Activated CD4-positive, alpha-beta T cell treated with anti-CD3 and anti-CD28 coated beads for 1 hour (primary cell): Measurements from ENCODE around the gene MYL3.

Experiments
- DNase-seq: peaks from one replicate; pipeline ENCODE4 v3.0.0-alpha.2; 2020

MYL3 gene

DNA sequence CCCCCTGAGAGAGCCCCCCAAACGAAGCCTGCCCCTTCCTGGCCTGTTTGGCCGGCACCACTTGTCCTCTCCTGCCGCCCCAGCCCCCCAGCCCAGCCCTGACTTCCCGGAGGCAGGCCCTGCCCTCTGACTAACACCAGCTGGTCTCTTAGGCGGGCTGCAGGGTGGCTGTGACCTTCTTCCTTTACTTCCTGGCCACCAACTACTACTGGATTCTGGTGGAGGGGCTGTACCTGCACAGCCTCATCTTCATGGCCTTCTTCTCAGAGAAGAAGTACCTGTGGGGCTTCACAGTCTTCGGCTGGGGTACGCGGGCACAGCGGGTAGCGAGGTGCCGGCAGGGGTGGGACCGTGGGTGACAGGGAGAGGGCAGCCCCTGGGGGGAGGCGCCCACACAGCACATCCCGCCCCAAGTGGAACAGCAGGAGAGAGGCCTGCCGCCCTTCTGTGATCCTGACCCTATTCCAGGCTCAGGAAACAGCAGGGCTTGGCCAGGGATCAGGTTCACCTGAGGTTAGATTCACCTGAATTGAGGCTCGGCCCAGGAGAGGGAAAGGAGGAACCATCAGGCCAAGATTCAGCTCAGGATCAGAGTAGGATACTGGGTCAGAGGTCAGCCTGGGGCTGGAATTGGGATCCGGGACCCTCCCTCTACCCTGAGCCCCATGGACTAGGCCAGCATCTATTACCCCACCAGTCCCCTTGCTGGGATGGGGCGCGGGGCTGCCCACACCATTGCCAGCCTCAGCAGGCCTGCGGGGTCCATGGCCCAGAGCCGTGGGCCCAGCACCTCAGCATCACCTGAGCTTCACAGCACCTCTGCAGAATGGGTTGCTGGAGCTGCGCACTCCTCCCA, 36.1 kb upstream of the MYL3 start:
- DNase-seq, result no peak

- DNase-seq, result no peak
These were observed 35.3 kb upstream of the MYL3 start for GRCh38 chr3:46898321-46899150.

DNA sequence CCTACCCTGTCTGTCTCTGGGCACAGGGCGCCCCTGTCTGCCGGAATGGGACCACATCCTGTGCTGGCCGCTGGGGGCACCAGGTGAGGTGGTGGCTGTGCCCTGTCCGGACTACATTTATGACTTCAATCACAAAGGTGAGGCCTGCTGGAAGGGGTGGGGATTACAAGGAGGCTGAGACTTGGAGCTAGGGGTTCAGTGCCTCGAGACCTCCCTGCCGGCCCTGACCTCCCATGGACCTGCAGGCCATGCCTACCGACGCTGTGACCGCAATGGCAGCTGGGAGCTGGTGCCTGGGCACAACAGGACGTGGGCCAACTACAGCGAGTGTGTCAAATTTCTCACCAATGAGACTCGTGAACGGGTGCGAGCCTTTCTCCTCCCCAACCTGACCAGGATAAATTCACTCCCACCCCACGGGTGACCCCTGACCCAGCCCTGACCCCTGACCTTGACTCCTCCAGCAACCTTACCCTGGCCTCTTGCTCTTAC, 34.6 kb upstream of the MYL3 start:
- DNase-seq, result no peak

DNA sequence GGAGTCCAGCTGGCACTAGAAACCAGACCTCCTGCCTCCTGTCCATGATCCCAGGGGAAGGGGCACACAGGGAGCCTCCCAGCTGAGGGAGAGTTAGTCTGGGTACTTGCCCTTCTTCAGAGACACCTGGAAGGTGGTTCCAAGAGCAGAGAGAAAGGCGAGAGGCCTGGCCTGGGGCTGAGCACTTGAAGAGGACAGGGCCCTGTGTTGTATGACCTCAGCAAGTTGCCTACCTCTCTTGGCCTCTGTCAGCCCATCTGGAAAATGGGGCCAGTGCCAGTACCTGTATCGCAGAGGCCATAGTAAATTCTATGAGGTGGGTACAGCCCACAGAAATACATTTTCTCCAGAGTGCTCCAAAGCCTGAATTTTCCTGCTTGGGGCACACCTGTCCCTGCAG, 33.8 kb upstream of the MYL3 start:
- DNase-seq, result no peak

- DNase-seq, result no peak
These were observed 33.1 kb upstream of the MYL3 start for GRCh38 chr3:46896386-46896785.

DNA sequence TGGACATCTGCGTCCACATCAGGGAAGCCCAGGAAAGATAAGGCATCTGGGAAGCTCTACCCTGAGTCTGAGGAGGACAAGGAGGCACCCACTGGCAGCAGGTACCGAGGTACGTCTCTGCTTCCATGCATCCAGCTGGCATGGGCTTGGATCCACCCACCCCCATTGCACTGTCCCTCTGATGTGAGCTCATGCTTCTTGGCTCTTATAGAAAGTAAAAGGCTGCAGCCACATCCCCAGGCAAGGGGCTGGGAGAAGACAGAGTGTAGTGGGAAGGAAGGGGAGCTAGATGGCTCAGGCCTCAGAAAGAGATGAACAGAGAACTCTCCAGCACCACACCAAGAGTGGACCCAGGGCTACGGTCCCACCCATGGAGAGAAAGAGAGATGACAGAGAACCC, 32.5 kb upstream of the MYL3 start:
- DNase-seq, result no peak

GRCh38 chr3:46895204-46895660, 32.0 kb upstream of the MYL3 start:
- DNase-seq, result peak; percentile 67

- DNase-seq, result no peak
These were observed 31.0 kb upstream of the MYL3 start for GRCh38 chr3:46894256-46894655.

- DNase-seq, result no peak
These were observed 30.5 kb upstream of the MYL3 start for GRCh38 chr3:46893763-46894162.

GRCh38 chr3:46893146-46893748, 30.0 kb upstream of the MYL3 start:
- DNase-seq, result no peak

- DNase-seq, result no peak
These were observed 29.3 kb upstream of the MYL3 start for GRCh38 chr3:46892285-46893145.

GRCh38 chr3:46891132-46891531, 27.9 kb upstream of the MYL3 start:
- DNase-seq, result no peak

DNA sequence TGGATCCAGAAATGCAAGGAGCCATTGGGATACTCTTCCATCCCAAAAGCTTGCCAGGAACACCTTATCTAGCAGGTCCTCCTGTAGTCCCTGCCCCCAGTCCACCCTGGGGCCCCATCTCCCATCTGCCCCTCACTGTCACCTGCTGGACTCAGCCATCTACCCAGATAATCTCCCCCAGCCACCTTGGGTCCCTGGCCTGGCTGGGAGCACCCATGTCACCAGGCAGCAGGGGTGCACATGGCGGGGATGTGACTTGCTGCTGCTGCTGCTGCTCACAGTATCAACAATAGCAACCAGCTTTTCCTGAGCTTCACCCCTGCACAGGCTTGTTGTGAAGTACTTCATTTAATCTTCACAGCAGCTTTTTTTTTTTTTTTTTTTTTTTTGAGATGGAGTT, 26.9 kb upstream of the MYL3 start:
- no peak for DNase-seq

- DNase-seq, result no peak
These were observed 26.3 kb upstream of the MYL3 start for GRCh38 chr3:46889381-46890110.

GRCh38 chr3:46888705-46889104, 25.5 kb upstream of the MYL3 start:
- DNase-seq, result no peak

DNA sequence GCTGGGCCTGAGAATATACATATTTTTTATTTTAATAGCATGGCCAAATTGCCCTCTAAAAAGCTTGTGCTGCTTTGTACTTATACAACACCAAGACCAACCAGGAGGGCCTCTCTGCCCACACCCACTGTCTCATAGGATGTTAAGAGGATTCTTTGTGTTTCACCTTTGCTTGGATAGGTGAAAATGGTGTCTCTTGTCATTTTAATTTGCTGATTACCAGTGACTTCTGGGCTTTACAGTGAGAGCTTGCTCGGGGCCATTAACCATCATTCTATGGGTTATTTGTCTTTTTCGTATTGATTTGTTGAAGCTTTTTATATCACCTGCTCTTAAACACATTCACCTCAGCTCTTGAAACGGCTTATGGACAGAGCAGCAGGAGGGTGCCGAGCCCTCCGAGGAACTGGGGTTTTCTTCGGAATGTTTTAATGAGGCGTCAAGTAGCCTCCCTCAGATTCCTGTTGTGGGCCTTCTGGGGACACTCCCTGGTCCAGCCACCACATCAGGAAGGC, 24.8 kb upstream of the MYL3 start:
- DNase-seq, result no peak

DNA sequence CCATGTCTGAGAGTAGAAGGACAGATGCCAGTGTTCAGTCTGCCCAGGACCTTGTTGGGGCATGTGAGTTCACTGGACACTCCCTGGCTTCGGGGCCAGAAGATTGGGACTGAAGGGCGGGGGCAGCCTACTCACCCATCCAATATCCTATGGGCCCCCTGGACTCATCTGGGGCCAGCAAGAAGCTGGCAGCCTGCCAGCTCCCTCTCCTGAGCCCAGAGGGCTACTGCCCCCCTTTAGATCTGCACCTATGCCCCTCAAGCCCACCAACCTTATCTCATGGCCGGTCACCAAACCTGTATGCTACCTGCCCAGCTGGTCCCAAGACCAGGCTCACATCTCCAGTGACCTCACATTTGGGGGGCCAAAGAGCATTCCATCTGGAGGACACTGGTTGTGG, 22.4 kb upstream of the MYL3 start:
- no peak for DNase-seq

DNA sequence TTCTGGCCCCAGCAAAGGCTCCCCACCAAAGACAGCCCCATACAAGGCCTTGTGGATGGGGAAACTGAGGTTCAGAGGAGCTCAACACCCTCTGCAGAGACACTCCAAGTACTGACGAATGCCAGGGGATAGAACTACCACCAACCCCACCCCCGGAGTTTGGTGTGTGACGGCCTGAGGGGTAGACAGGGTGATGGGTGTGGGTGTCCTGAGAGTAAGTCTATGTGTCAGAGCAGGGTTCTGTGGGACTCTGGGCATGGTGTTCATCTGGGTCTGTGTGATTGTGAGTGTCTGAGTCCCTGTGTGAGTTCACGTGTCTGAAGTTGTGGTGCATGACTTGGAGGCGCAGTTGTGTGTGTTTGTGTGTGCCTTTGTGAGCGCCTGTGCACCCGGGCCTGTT, 21.7 kb upstream of the MYL3 start:
- no peak for DNase-seq

GRCh38 chr3:46884427-46884826, 21.2 kb upstream of the MYL3 start:
- no peak for DNase-seq

DNA sequence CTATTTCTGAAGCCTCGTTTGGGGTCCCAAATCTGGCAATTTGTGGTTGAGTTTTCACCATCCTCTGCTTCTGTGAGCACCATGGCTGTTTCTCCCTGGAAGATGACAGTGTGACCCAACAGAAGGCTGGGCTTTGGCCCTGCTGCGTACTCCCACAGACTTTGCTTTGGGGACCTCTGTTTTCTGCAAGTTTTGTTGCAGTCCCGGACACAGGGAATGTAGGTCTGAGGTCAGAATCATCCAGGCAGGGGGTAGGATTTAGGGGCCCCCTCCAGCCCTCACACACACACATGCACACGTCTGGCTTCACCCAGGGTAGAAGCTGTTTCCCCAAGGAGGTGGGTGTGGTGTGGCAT, 20.6 kb upstream of the MYL3 start:
- DNase-seq, result no peak

DNA sequence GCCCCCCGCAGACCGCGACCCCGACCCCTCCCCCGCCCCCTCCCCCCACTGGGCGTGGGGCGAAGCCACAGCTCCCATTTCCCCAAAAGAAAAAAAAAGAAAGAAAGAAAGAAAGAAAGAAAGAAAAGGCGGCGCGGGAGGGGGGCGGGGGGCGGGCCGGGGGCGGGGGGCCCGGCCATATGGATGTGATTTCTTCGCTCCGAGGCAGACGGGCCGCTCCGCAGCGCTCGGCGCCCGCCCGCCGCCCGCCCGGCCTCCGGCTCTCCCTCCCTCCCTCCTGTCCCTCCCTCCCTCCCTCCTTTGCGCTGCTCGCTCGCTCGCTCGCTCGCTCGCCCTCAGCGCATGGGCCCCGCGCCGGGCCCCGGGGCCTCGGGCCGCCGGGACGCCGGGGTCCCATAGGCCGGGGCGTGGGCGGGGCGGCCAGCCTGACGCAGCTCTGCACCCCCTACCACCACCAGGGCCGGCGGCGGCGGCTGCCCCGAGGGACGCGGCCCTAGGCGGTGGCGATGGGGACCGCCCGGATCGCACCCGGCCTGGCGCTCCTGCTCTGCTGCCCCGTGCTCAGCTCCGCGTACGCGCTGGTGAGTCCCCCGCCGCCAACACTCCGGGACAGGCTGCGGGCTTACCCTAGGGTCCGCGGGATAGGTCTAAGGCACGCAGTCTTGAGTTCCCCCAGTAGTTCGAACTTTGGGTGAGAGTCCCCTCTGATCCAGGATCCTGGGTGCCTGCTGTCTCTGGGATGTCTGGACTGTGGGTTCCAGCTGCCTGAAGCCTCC, 20.0 kb upstream of the MYL3 start:
- DNase-seq, result no peak
